Spinal cord (tissue), 10 donors: ENCODE measurements around the gene GDF15. TPM values are rescaled to one million over a fixed set of nuclear protein-coding genes. Genes with fewer than 3 reads are reported as not detected.

Experiments
- DNase-seq, 6 donors: peaks; one replicate each; pipeline versions ENCODE4 v3.0.0 to v3.0.0-alpha.2; 2013 to 2015; ENCODE audit warnings: low spot score in 6 of 6, low read depth in 4 of 6
- H3K27ac ChIP-seq: one replicate; pipeline ENCODE4 v1.5.1; 2013; ENCODE audit warnings: low read depth, low read length, control low read depth
- H3K27me3 ChIP-seq: one replicate; pipeline ENCODE4 v1.6.1; 2013; ENCODE audit warnings: low read length; ENCODE audit not compliant: control insufficient read depth, insufficient read depth
- H3K36me3 ChIP-seq: one replicate; pipeline ENCODE4 v1.6.1; 2013; ENCODE audit warnings: low read length; ENCODE audit not compliant: control insufficient read depth, insufficient read depth
- H3K4me1 ChIP-seq: one replicate; pipeline ENCODE4 v1.6.1; 2013; ENCODE audit warnings: low read length; ENCODE audit not compliant: control insufficient read depth, insufficient read depth
- H3K4me3 ChIP-seq: one replicate; pipeline ENCODE4 v1.5.1; 2013; ENCODE audit warnings: low read depth, low read length, control low read depth
- H3K9me3 ChIP-seq: one replicate; pipeline ENCODE4 v1.6.1; 2013; ENCODE audit warnings: low read length; ENCODE audit not compliant: control insufficient read depth, insufficient read depth
- WGBS: methylation state at CpG from one replicate; pipeline ENCODE4 v1.1.5; 2013; ENCODE audit warnings: missing lambda C conversion rate; ENCODE audit not compliant: insufficient coverage; 5-methylcytosine and 5-hydroxymethylcytosine counted together
- polyA plus RNA-seq, 2 donors: library from polyadenylated mRNA; unstranded; fragments of 120-200 nt; gene quantifications; one replicate each; pipeline ENCODE4 v1.2.1, GENCODE V29; 2013; ENCODE audit not compliant: insufficient read length in 2 of 2
- total RNA-seq, 2 donors: library from RNA; depleted of rRNA in 1 of 2; stranded (reverse); fragments of 120-200 nt in 1 of 2; fragments of >200 nt in 1 of 2; gene quantifications; one replicate each; pipeline versions ENCODE4 v1.2.3 to v1.2.4, GENCODE V29; 2013 to 2014
- donor health status: healthy.

The GDF15 gene
- total and polyA plus RNA-seq, 4 donors, result 0.89 to 4.2 (median 2.0) TPM

- no peaks in the 10 kb centered on the region for H3K36me3 ChIP-seq
- no peak overlapping the region for H3K4me3 ChIP-seq
- H3K9me3 ChIP-seq, result no peaks in the 10 kb centered on the region
- peaks cover 15% of the 10 kb centered on the region for H3K4me1 ChIP-seq
- peaks cover 14% of the 10 kb centered on the region for H3K27me3 ChIP-seq
- DNase-seq, result no peak
- WGBS, result 94% methylated on average over 3 of the region's 6 CpGs
- H3K27ac ChIP-seq, result no peak overlapping the region
Observed at GRCh38 chr19:18390065-18390907, 4.3 kb downstream of the GDF15 start.

GRCh38 chr19:18391509-18392075 lies 5.6 kb downstream of the GDF15 start:
- Histone ChIP-seq H3K27me3 (peaks cover 10% of the 10 kb centered on the region), H3K36me3 (no peaks in the 10 kb centered on the region), H3K9me3 (no peaks in the 10 kb centered on the region), H3K4me1 (peaks cover 11% of the 10 kb centered on the region), H3K4me3 (no peak overlapping the region), H3K27ac (no peak overlapping the region)
- WGBS, result 71% methylated on average over 4 of the region's 9 CpGs
- no peak for DNase-seq

- Histone ChIP-seq H3K4me3 (no peak overlapping the region), H3K4me1 (peaks cover 17% of the 10 kb centered on the region), H3K36me3 (no peaks in the 10 kb centered on the region), H3K27me3 (peaks cover 7% of the 10 kb centered on the region), H3K9me3 (no peaks in the 10 kb centered on the region), H3K27ac (no peak overlapping the region)
- DNase-seq, result no peak
- WGBS, result 80% methylated on average over 1 of the region's 11 CpGs
Observed at GRCh38 chr19:18392417-18392816, 6.5 kb downstream of the GDF15 start.

GRCh38 chr19:18392926-18393325 lies 7.0 kb downstream of the GDF15 start:
- Histone ChIP-seq H3K9me3 (no peaks in the 10 kb centered on the region), H3K27ac (no peak overlapping the region)
- WGBS, result 91% methylated on average over 4 of the region's 5 CpGs

GRCh38 chr19:18393836-18394235 lies 7.9 kb downstream of the GDF15 start:
- no peak for DNase-seq
- Histone ChIP-seq H3K9me3 (no peaks in the 10 kb centered on the region), H3K27ac (no peak overlapping the region), H3K27me3 (peaks cover 2% of the 10 kb centered on the region), H3K4me3 (no peak overlapping the region), H3K36me3 (no peaks in the 10 kb centered on the region), H3K4me1 (peaks cover 9% of the 10 kb centered on the region)
- 82% methylated on average over 7 of the region's 7 CpGs for WGBS

More at GRCh38 chr19:18392926-18393325, 7.0 kb downstream of the GDF15 start:
- peaks cover 18% of the 10 kb centered on the region for H3K4me1 ChIP-seq
- no peak overlapping the region for H3K4me3 ChIP-seq
- peaks cover 6% of the 10 kb centered on the region for H3K27me3 ChIP-seq
- DNase-seq, result no peak
- H3K36me3 ChIP-seq, result no peaks in the 10 kb centered on the region

GRCh38 chr19:18396471-18397241 lies 10.7 kb downstream of the GDF15 start:
- Histone ChIP-seq H3K4me1 (peaks cover 8% of the 10 kb centered on the region), H3K27ac (no peak overlapping the region), H3K36me3 (no peaks in the 10 kb centered on the region), H3K4me3 (no peak overlapping the region), H3K9me3 (no peaks in the 10 kb centered on the region), H3K27me3 (peaks cover 2% of the 10 kb centered on the region)
- 64% methylated on average over 35 of the region's 37 CpGs for WGBS
- DNase-seq, result no peak

GRCh38 chr19:18397242-18398202 lies 11.6 kb downstream of the GDF15 start, which contains the start of gene LRRC25:
LRRC25 (minus strand) TSS chr19:18397622; CDS start chr19:18396963, 659 bp downstream.
- Histone ChIP-seq H3K36me3 (no peaks in the 10 kb centered on the region), H3K27ac (no peak within 1 kb of the TSS), H3K27me3 (peaks cover 2% of the 10 kb centered on the region), H3K4me1 (peaks cover 8% of the 10 kb centered on the region), H3K4me3 (no peak within 1 kb of the TSS), H3K9me3 (no peaks in the 10 kb centered on the region)
- no peak for DNase-seq
- WGBS, result 15% methylated on average over 31 of the region's 33 CpGs

- no peaks in the 10 kb centered on the region for H3K36me3 ChIP-seq
- H3K4me1 ChIP-seq, result peaks cover 8% of the 10 kb centered on the region
- H3K4me3 ChIP-seq, result no peak overlapping the region
- peaks cover 2% of the 10 kb centered on the region for H3K27me3 ChIP-seq
- no peak for DNase-seq
- no peaks in the 10 kb centered on the region for H3K9me3 ChIP-seq
- WGBS, result 66% methylated on average over 6 of the region's 6 CpGs
- H3K27ac ChIP-seq, result no peak overlapping the region
Observed at GRCh38 chr19:18399008-18399407, 13.1 kb downstream of the GDF15 start.
